GM12872 (cell line): ENCODE results near the gene H1-8.

Source experiments
- CTCF ChIP-seq: IDR thresholded peaks from 3 replicates; pipeline ENCODE4 v1.5.1; 2011; ENCODE audit warnings: low read depth, mild to moderate bottlenecking, low read length, moderate library complexity; ENCODE audit not compliant: insufficient read depth

The H1-8 gene

DNA sequence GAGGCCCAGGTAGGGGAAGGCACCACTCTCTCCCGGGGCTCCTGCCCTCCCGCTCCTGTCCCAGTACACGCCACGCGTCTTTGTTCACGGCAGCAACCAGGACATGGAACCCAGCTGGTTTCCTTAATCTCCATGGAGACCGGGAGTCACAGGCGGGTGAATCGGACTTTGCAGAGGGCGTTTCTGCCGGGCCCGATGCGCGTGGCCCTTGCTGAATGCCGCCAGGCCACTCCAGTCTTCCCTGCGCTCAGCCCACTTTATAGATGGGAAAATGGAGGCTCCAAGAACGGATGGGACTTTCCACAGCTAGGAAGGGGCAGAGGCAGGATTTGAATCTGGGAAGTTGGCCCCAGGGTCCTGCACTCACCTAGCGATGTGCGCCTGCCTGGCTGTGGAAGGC is 56.1 kb downstream of the H1-8 start:
- TF ChIP-seq CTCF = no peak

- no peak for TF ChIP-seq CTCF
Measured at GRCh38 chr3:129599607-129600006, 56.6 kb downstream of the H1-8 start.

DNA sequence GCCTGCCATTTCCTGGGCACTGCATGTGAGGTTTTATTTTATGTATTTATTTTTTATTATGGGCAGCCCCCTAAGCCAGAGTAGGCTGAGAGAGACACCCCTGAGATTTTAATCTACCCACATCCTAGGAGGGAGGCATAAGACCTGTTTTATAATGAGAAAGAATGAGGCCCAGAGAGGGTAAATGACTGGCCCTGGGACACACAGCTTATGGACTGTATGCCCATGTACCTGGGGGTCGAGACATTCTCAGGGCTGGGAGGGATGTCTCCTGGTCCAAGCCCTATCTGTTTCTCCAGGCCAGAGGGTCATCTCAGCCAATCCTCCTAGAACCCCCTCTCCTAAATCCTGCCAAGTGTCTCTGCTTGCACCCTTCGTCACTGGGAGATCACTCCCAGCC is 57.4 kb downstream of the H1-8 start:
- TF ChIP-seq CTCF = no peak
